ENCODE results near the gene SETD6.

- TF ChIP-seq CTCF (IDR thresholded peaks at IDR 0.05) (no peak), POLR2A (IDR thresholded peaks at IDR 0.05) (no peak), POLR2AphosphoS5 (IDR thresholded peaks at IDR 0.05) (no peak), EP300 (IDR thresholded peaks at IDR 0.05) (no peak)
These were observed 36.2 kb downstream of the SETD6 start for GRCh38 chr16:58551496-58551895.
